Mucosa of stomach (tissue), 1 donor: ENCODE data around the gene ARL11.
"Not testable (repeated sequence)": the region's sequence is repeated elsewhere in the genome, so short reads cannot be mapped to it uniquely, and the experiment has no call there.

Experiments
- H3K27me3 ChIP-seq: one replicate; pipeline ENCODE4 v1.7.0; 2013; ENCODE audit warnings: mild to moderate bottlenecking, low read length; ENCODE audit not compliant: control insufficient read depth, insufficient read depth
- H3K36me3 ChIP-seq: one replicate; pipeline ENCODE4 v1.7.0; 2013; ENCODE audit warnings: low read length; ENCODE audit not compliant: control insufficient read depth, insufficient read depth
- H3K4me1 ChIP-seq: one replicate; pipeline ENCODE4 v1.7.0; 2013; ENCODE audit warnings: mild to moderate bottlenecking, low read length; ENCODE audit not compliant: control insufficient read depth, insufficient read depth
- H3K4me3 ChIP-seq: one replicate; pipeline ENCODE4 v1.7.0; 2013; ENCODE audit warnings: low read length
- H3K9ac ChIP-seq: one replicate; pipeline ENCODE4 v1.7.0; 2013; ENCODE audit warnings: mild to moderate bottlenecking, low read length, moderate library complexity
- H3K9me3 ChIP-seq: one replicate; pipeline ENCODE4 v1.7.0; 2013; ENCODE audit warnings: mild to moderate bottlenecking, low read length, moderate library complexity; ENCODE audit not compliant: control insufficient read depth
- donor health status: Pancreatic carcinoma.

The ARL11 gene

GRCh38 chr13:49627831-49628652, at the start of gene ARL11:
Gene ARL11 (plus strand): TSS chr13:49628507. CDS start chr13:49630448, 1,941 bp downstream.
- Histone ChIP-seq H3K4me1 (peaks cover 15% of the 10 kb centered on the region), H3K9ac (no peak within 1 kb of the TSS), H3K9me3 (no peaks in the 10 kb centered on the region), H3K4me3 (no peak within 1 kb of the TSS), H3K27me3 (no peaks in the 10 kb centered on the region), H3K36me3 (no peaks in the 10 kb centered on the region)

GRCh38 chr13:49579501-49579900, 48.8 kb upstream of the ARL11 start:
- H3K36me3 ChIP-seq = no peaks in the 10 kb centered on the region
- no peak overlapping the region for H3K9ac ChIP-seq
- H3K4me1 ChIP-seq = peaks cover 7% of the 10 kb centered on the region
- H3K4me3 ChIP-seq = no peak overlapping the region
- no peaks in the 10 kb centered on the region for H3K9me3 ChIP-seq
- H3K27me3 ChIP-seq = no peaks in the 10 kb centered on the region

GRCh38 chr13:49580980-49581680, 47.2 kb upstream of the ARL11 start:
- H3K4me1 ChIP-seq = peaks cover 8% of the 10 kb centered on the region

GRCh38 chr13:49584771-49585182, 43.5 kb upstream of the ARL11 start:
- Histone ChIP-seq H3K4me1 (peaks cover 8% of the 10 kb centered on the region), H3K9ac (peak overlapping the region; percentile 86), H3K9me3 (no peaks in the 10 kb centered on the region), H3K27me3 (no peaks in the 10 kb centered on the region), H3K36me3 (no peaks in the 10 kb centered on the region), H3K4me3 (peak overlapping the region; percentile 43)

More at GRCh38 chr13:49580980-49581680, 47.2 kb upstream of the ARL11 start:
- no peaks in the 10 kb centered on the region for H3K27me3 ChIP-seq
- no peaks in the 10 kb centered on the region for H3K36me3 ChIP-seq
- H3K9me3 ChIP-seq = no peaks in the 10 kb centered on the region
- no peak overlapping the region for H3K4me3 ChIP-seq
- no peak overlapping the region for H3K9ac ChIP-seq

DNA sequence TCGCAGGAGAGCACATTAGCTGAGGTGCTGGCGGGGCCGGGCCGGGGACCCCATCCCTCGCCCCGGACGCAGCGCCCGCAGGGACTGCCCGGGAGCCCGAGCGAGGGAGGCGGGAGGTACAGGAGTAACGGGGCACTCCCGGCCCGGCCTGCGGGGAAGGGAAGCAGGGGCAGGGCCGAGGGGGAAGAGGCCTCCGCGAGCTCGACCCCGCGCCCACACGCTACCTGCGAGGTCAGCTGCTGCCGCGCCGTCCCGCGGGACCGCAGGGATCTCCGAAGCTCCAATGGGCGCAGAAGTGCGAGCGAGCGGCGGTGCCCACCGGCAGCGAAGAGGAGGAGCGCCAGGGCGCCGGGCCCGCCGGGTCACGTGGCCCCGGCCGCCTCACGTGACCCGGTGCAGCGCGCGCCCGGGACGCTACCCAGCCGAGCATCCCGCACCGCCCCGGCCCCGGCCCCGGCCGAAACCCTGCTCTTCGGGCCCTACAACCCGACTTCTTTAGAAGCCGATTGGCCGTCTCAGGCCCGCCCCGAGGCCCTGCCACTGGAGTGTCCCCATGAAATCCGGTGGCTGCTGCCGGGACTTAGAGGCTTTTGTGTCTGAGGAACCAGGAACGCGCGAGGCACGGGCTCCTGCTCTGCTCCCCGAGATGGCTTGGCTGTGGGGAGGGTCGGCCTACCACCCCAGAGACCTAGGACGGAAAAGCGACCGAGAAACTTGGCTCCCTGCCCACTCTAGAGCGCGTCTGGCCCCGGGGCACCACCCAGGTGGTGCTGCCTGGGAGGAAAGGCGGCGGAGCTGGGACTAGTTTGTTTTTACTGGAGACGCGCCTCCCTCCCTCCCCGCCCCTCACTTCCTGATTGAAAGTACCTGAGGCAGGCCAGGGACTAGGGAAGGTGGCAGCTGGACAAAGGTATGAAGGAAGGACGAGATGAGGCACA, 42.8 kb upstream of the ARL11 start, which contains the start of gene RCBTB1:
Gene RCBTB1 (minus strand): TSS at position 339 of the 938 bp plus-strand sequence. CDS start 18,279 bp downstream, outside the sequence.
- Histone ChIP-seq H3K36me3 (no peaks in the 10 kb centered on the region), H3K4me3 (peak within 1 kb of the TSS; percentile 43), H3K9ac (peak within 1 kb of the TSS; percentile 86), H3K4me1 (peaks cover 8% of the 10 kb centered on the region), H3K9me3 (no peaks in the 10 kb centered on the region), H3K27me3 (no peaks in the 10 kb centered on the region)

GRCh38 chr13:49586717-49587116, 41.6 kb upstream of the ARL11 start:
- H3K4me3 ChIP-seq = peak overlapping the region; percentile 43
- peaks cover 8% of the 10 kb centered on the region for H3K4me1 ChIP-seq
- H3K9me3 ChIP-seq = no peaks in the 10 kb centered on the region
- no peaks in the 10 kb centered on the region for H3K36me3 ChIP-seq
- H3K27me3 ChIP-seq = no peaks in the 10 kb centered on the region
- H3K9ac ChIP-seq = no peak overlapping the region

DNA sequence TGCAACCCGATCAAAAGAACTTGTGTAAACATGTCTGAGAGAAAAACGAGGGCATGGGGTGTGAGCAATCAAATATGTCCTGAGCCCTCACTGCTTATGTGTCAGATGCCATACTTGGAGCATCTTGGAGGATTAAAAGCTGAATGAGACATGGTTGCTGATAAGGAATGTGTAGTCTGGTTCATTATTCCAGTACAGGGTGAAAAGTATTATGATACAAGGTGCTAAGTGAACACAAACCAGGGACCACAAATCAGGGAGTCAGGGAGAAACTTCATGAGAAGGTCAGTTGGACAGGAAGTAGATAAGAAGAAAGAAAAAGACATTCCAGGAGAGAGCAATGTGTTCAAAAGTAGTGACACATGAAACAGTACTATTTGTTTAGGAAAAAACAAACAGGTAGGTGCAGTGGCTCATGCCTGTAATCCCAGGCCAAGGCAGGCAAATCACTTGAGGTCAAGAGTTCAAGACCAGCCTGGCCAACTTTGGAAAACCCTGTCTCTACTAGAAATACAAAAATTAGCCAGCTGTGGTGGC, 40.9 kb upstream of the ARL11 start:
- no peak overlapping the region for H3K9ac ChIP-seq
- H3K9me3 ChIP-seq = no peaks in the 10 kb centered on the region
- H3K4me1 ChIP-seq = peaks cover 8% of the 10 kb centered on the region
- H3K36me3 ChIP-seq = no peaks in the 10 kb centered on the region
- H3K27me3 ChIP-seq = no peaks in the 10 kb centered on the region
- H3K4me3 ChIP-seq = no peak overlapping the region

GRCh38 chr13:49590714-49591113, 37.6 kb upstream of the ARL11 start:
- H3K9me3 ChIP-seq, H3K4me3 ChIP-seq, H3K4me1 ChIP-seq, H3K36me3 ChIP-seq, H3K27me3 ChIP-seq, H3K9ac ChIP-seq: not testable (repeated sequence)

- H3K4me3 ChIP-seq, H3K4me1 ChIP-seq, H3K9ac ChIP-seq: not testable (repeated sequence)
Measured at GRCh38 chr13:49593876-49594275, 34.4 kb upstream of the ARL11 start.

DNA sequence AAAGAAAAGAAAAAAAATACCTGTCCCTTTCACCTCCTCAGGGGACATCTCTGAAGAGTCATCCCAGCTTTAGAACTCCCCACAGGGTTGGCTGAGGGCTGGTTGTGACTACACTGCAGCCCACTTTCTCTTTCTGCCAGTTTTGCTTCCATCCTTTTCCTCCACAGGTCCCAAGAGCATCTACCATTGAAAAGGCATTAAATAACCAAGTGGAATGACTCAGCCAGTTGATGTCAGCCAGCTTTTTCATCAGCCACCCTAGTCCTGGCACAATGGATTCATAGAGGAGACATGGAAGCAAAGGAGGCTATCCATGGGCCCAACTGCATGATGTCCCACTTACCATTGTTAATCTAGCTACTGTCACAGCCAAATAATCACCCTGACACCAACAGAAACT, 33.7 kb upstream of the ARL11 start:
- no peak overlapping the region for H3K9ac ChIP-seq
- H3K27me3 ChIP-seq = no peaks in the 10 kb centered on the region
- H3K4me1 ChIP-seq = no peaks in the 10 kb centered on the region
- no peaks in the 10 kb centered on the region for H3K36me3 ChIP-seq
- no peak overlapping the region for H3K4me3 ChIP-seq
- no peaks in the 10 kb centered on the region for H3K9me3 ChIP-seq

More at GRCh38 chr13:49593876-49594275, 34.4 kb upstream of the ARL11 start:
- H3K36me3 ChIP-seq, H3K27me3 ChIP-seq, H3K9me3 ChIP-seq: not testable (repeated sequence)

DNA sequence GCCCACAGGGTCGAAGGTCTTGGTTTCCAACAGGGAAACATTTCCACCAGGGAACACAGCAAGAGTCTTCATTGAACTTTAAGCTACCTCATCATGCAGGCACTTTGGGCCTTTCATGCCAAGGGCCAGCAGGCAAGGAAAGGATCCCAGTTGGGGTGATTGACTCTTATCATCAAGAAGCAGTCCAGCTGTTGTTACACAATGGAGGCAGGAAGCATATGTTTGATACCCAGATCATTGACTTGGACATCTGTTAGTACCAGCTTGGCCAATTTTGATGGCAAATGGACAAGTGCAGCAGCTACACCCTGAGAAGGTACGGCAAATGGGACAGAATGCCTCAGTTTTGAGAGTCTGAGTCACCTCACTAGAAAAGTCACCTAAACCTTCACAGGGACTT, 32.1 kb upstream of the ARL11 start:
- Histone ChIP-seq H3K4me3 (no peak overlapping the region), H3K36me3 (no peaks in the 10 kb centered on the region), H3K9ac (no peak overlapping the region), H3K27me3 (no peaks in the 10 kb centered on the region), H3K4me1 (no peaks in the 10 kb centered on the region), H3K9me3 (no peaks in the 10 kb centered on the region)
